CD8-positive, alpha-beta memory T cell (primary cell): ENCODE data around the gene GSE1. TPM values are rescaled to one million over a fixed set of nuclear protein-coding genes. Genes with fewer than 3 reads are reported as not detected.

Experiments used
- CTCF ChIA-PET: fragments of 350-600 bp; sonication (Branson Sonifier 250); formaldehyde crosslinking; loops from one replicate; lab custom pipeline; 2021; ENCODE audit warnings: antibody characterized with exemption; lab: Charles Lee
- POLR2A ChIA-PET: fragments of 350-600 bp; sonication (Branson Sonifier 250); formaldehyde crosslinking; loops from one replicate; lab custom pipeline; 2021; ENCODE audit warnings: antibody characterized with exemption; lab: Charles Lee
- DNase-seq, 5 donors: peaks; one replicate each; pipeline versions ENCODE4 v3.0.0 to v3.0.0-alpha.2; 2020 to 2022; ENCODE audit warnings: mixed read lengths in 1 of 5
- H3K27ac ChIP-seq: one replicate; pipeline ENCODE4 v1.7.0; 2013; ENCODE audit warnings: low read depth, mild to moderate bottlenecking, low read length, moderate library complexity
- H3K27me3 ChIP-seq: 2 replicates; pipeline ENCODE4 v1.7.0; 2013; ENCODE audit warnings: low read length, mild to moderate bottlenecking; ENCODE audit not compliant: insufficient read depth, poor library complexity, severe bottlenecking
- H3K36me3 ChIP-seq: 2 replicates; pipeline ENCODE4 v1.7.0; 2013; ENCODE audit warnings: mild to moderate bottlenecking, low read length, moderate library complexity; ENCODE audit not compliant: insufficient read depth
- H3K4me1 ChIP-seq: 2 replicates; pipeline ENCODE4 v1.7.0; 2013; ENCODE audit warnings: mild to moderate bottlenecking, low read length, moderate library complexity; ENCODE audit not compliant: insufficient read depth
- H3K4me3 ChIP-seq: 2 replicates; pipeline ENCODE4 v1.7.0; 2013; ENCODE audit warnings: mild to moderate bottlenecking, low read length
- H3K9me3 ChIP-seq: 2 replicates; pipeline ENCODE4 v1.7.0; 2013; ENCODE audit warnings: mild to moderate bottlenecking, low read length
- H3K27ac Mint-ChIP-seq, 8 donors: one replicate each; pipeline ENCODE4 v1.8.0; 2020 to 2021; ENCODE audit warnings: mixed read lengths in 8 of 8, mild to moderate bottlenecking in 6 of 8, inconsistent platforms in 3 of 8, moderate library complexity in 3 of 8
- H3K27me3 Mint-ChIP-seq, 2 donors: one replicate each; pipeline ENCODE4 v1.8.0; 2020 to 2021; ENCODE audit warnings: mixed read lengths in 2 of 2, mild to moderate bottlenecking in 1 of 2, moderate library complexity in 1 of 2
- H3K36me3 Mint-ChIP-seq, 3 donors: one replicate each; pipeline ENCODE4 v1.8.0; 2020 to 2021; ENCODE audit warnings: mixed read lengths in 3 of 3, inconsistent platforms in 1 of 3, mild to moderate bottlenecking in 1 of 3
- H3K4me1 Mint-ChIP-seq, 3 donors: one replicate each; pipeline ENCODE4 v1.8.0; 2020 to 2021; ENCODE audit warnings: mixed read lengths in 3 of 3, inconsistent platforms in 1 of 3, mild to moderate bottlenecking in 1 of 3
- H3K4me3 Mint-ChIP-seq, 7 donors: one replicate each; pipeline ENCODE4 v1.8.0; 2020 to 2021; ENCODE audit warnings: mixed read lengths in 7 of 7, mild to moderate bottlenecking in 6 of 7, moderate library complexity in 4 of 7, inconsistent platforms in 2 of 7
- H3K9me3 Mint-ChIP-seq, 5 donors: one replicate each; pipeline ENCODE4 v1.8.0; 2020 to 2022; ENCODE audit warnings: mixed read lengths in 5 of 5, mild to moderate bottlenecking in 3 of 5, moderate library complexity in 2 of 5, inconsistent platforms in 1 of 5
- polyA plus RNA-seq: library from polyadenylated mRNA; unstranded; fragments of 300-500 nt; fragmentation: Illumina TruSeq; gene quantifications from one replicate; pipeline ENCODE4 v1.2.3, GENCODE V29; 2021
- total RNA-seq, 2 experiments: library from RNA; stranded (reverse); gene quantifications; one replicate each; pipeline ENCODE4 v1.2.3, GENCODE V29; 2021

The GSE1 gene
- total and polyA plus RNA-seq, 3 experiments from 2014 or later = 5.5 to 28.5 (median 27.8) TPM

GRCh38 chr16:85698935-85699558 lies 85.9 kb downstream of the GSE1 start:
- Mint-ChIP-seq H3K27me3 (peaks cover 13 to 18% of the 10 kb centered on the region in 2 donors), H3K27ac (no peak overlapping the region), H3K36me3 (no peaks in the 10 kb centered on the region), H3K4me1 (no peaks in the 10 kb centered on the region), H3K9me3 (no peaks in the 10 kb centered on the region), H3K4me3 (no peak overlapping the region)
- Histone ChIP-seq H3K27me3 (peaks cover 3% of the 10 kb centered on the region), H3K4me1 (no peaks in the 10 kb centered on the region), H3K9me3 (no peaks in the 10 kb centered on the region), H3K4me3 (no peak overlapping the region), H3K27ac (no peak overlapping the region), H3K36me3 (no peaks in the 10 kb centered on the region)
- ChIA-PET CTCF (interaction anchor here (1.4 kb wide), 1 partner anchor 123 kb away, joined by 3 read pairs; no protein-coding TSS in a partner anchor), POLR2A (no interaction called here)
- DNase-seq = no peak

GRCh38 chr16:85699628-85700027 lies 86.5 kb downstream of the GSE1 start:
- ChIA-PET CTCF (interaction anchor here (1.4 kb wide), 1 partner anchor 122 kb away, joined by 3 read pairs; no protein-coding TSS in a partner anchor), POLR2A (no interaction called here)
- no peaks in the 10 kb centered on the region for H3K9me3 ChIP-seq
- H3K4me3 ChIP-seq = no peak overlapping the region
- no peak for DNase-seq
- H3K36me3 Mint-ChIP-seq = no peaks in the 10 kb centered on the region
- no peak overlapping the region for H3K27ac ChIP-seq
- H3K4me3 Mint-ChIP-seq = no peak overlapping the region
- no peaks in the 10 kb centered on the region for H3K4me1 Mint-ChIP-seq
- no peaks in the 10 kb centered on the region for H3K36me3 ChIP-seq
- H3K4me1 ChIP-seq = no peaks in the 10 kb centered on the region
- H3K27ac Mint-ChIP-seq = no peak overlapping the region
- peaks cover 3% of the 10 kb centered on the region for H3K27me3 ChIP-seq
- peaks cover 12 to 18% of the 10 kb centered on the region in 2 donors for H3K27me3 Mint-ChIP-seq
- no peaks in the 10 kb centered on the region for H3K9me3 Mint-ChIP-seq

GRCh38 chr16:85704011-85704410 lies 90.9 kb downstream of the GSE1 start:
- H3K9me3 Mint-ChIP-seq = no peaks in the 10 kb centered on the region
- peaks cover 0 to 3% of the 10 kb centered on the region in 2 donors for H3K27me3 Mint-ChIP-seq
- no peak overlapping the region for H3K4me3 Mint-ChIP-seq
- POLR2A ChIA-PET = no interaction called here
- H3K4me1 Mint-ChIP-seq = no peaks in the 10 kb centered on the region
- CTCF ChIA-PET = no interaction called here
- H3K27ac Mint-ChIP-seq = no peak overlapping the region
- no peak for DNase-seq
- no peaks in the 10 kb centered on the region for H3K4me1 ChIP-seq
- H3K27ac ChIP-seq = no peak overlapping the region
- H3K36me3 Mint-ChIP-seq = peaks cover 0 to 1% (median 0%) of the 10 kb centered on the region in 3 donors
- H3K27me3 ChIP-seq = no peaks in the 10 kb centered on the region
- H3K4me3 ChIP-seq = no peak overlapping the region
- H3K36me3 ChIP-seq = no peaks in the 10 kb centered on the region
- no peaks in the 10 kb centered on the region for H3K9me3 ChIP-seq

DNA sequence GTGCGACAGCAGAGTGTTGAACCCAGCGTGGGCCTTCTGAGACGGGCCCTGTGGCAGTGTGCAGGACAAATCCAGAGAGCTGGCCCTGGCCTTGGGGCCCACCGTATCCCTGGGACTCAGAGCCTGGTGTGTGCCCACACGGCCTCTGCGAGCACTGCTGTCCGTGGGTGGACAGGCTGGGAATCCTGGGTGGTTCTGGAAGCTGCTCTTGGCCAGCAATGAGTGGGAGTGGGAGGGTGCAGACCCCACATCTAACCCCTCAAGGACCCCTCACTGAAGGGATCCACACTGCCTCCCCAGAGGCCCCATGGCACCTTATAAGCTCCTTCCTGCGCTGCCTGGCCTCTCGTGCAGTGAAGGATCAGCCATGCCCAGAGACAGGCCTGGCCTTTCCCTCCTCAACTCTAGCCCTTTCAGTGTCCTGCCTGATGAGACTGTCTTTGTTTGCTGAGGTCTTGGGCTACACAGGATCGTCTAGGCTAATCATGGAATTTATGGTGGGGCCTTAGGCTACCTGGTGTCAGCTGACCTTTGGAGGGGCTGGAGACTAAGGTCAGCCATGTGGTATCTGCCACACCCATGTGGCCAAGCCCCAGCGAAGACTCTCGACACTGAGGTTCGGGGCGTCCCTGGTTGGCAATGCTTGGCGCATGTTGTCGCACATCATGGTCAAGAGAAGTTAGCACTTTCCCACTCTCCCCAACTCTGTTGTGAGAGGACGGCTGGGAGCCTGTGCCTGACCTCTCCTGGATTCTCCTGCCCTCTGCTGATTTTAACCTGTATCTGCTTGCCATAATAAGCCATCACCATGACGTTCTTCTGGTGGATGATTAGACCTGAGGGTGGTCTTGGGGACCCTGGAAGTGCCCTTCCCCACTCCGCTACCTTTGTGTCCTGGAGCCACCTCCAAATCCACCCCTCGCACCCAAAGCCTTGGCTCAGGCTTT lies 92.1 kb downstream of the GSE1 start:
- Histone ChIP-seq H3K27ac (no peak overlapping the region), H3K27me3 (no peaks in the 10 kb centered on the region), H3K9me3 (no peaks in the 10 kb centered on the region), H3K4me1 (no peaks in the 10 kb centered on the region), H3K36me3 (no peaks in the 10 kb centered on the region), H3K4me3 (no peak overlapping the region)
- Mint-ChIP-seq H3K27ac (no peak overlapping the region), H3K36me3 (peaks cover 0 to 1% (median 0%) of the 10 kb centered on the region in 3 donors), H3K4me1 (no peaks in the 10 kb centered on the region), H3K9me3 (no peaks in the 10 kb centered on the region), H3K4me3 (no peak overlapping the region), H3K27me3 (peaks cover 0 to 3% of the 10 kb centered on the region in 2 donors)
- ChIA-PET POLR2A (no interaction called here), CTCF (interaction anchor here (1.7 kb wide), 1 partner anchor 10 kb away, joined by 4 read pairs; no protein-coding TSS in a partner anchor)
- DNase-seq = no peak

GRCh38 chr16:85706449-85707034 lies 93.4 kb downstream of the GSE1 start:
- H3K36me3 Mint-ChIP-seq = peaks cover 0 to 5% (median 0%) of the 10 kb centered on the region in 3 donors
- H3K27me3 Mint-ChIP-seq = peaks cover 0 to 3% of the 10 kb centered on the region in 2 donors
- H3K4me3 Mint-ChIP-seq = no peak overlapping the region
- no peak overlapping the region for H3K27ac Mint-ChIP-seq
- DNase-seq = no peak
- Histone ChIP-seq H3K27me3 (no peaks in the 10 kb centered on the region), H3K4me3 (no peak overlapping the region), H3K27ac (no peak overlapping the region), H3K9me3 (no peaks in the 10 kb centered on the region), H3K36me3 (no peaks in the 10 kb centered on the region), H3K4me1 (no peaks in the 10 kb centered on the region)
- ChIA-PET CTCF (interaction anchor here (1.7 kb wide), 1 partner anchor 9 kb away, joined by 4 read pairs; no protein-coding TSS in a partner anchor), POLR2A (interaction anchor here (0.7 kb wide), 1 partner anchor 37 kb away, joined by 5 read pairs; no protein-coding TSS in a partner anchor)
- H3K9me3 Mint-ChIP-seq = no peaks in the 10 kb centered on the region
- no peaks in the 10 kb centered on the region for H3K4me1 Mint-ChIP-seq

- peaks cover 0 to 3% (median 3%) of the 10 kb centered on the region in 5 donors for H3K9me3 Mint-ChIP-seq
- no peaks in the 10 kb centered on the region for H3K9me3 ChIP-seq
- H3K27me3 Mint-ChIP-seq = peaks cover 0 to 5% of the 10 kb centered on the region in 2 donors
- H3K36me3 Mint-ChIP-seq = peaks cover 2 to 10% (median 4%) of the 10 kb centered on the region in 3 donors
- DNase-seq = no peak
- H3K27ac Mint-ChIP-seq = no peak overlapping the region
- H3K4me3 Mint-ChIP-seq = no peak overlapping the region
- CTCF ChIA-PET = no interaction called here
- no peak overlapping the region for H3K27ac ChIP-seq
- H3K4me1 ChIP-seq = no peaks in the 10 kb centered on the region
- H3K27me3 ChIP-seq = no peaks in the 10 kb centered on the region
- H3K4me1 Mint-ChIP-seq = no peaks in the 10 kb centered on the region
- POLR2A ChIA-PET = no interaction called here
- no peaks in the 10 kb centered on the region for H3K36me3 ChIP-seq
- no peak overlapping the region for H3K4me3 ChIP-seq
These were observed 94.5 kb downstream of the GSE1 start for GRCh38 chr16:85707528-85708095.

DNA sequence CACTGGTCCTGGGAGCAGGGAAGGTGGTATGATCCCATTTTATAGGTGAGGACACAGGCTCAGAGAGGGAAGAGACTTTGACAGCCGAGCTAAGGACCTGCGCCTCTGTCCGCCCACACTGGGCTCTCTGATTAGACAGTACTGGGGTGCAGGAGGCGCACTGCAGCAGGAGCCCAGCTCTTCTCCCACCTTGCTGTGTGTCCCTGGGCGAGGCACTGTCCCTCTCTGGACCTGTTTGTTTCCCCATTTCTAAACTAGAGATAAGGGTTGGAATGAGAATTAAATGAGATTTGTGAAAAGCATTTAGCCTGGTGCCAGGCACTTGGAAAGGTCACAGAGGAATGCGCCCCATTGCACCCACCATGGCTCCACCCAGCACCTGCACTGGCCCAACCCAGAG lies 95.2 kb downstream of the GSE1 start:
- ChIA-PET CTCF (interaction anchor here (1.5 kb wide), 1 partner anchor 9 kb away, joined by 4 read pairs; no protein-coding TSS in a partner anchor), POLR2A (no interaction called here)
- no peak overlapping the region for H3K27ac Mint-ChIP-seq
- H3K4me1 Mint-ChIP-seq = no peaks in the 10 kb centered on the region
- H3K36me3 Mint-ChIP-seq = peaks cover 2 to 12% (median 4%) of the 10 kb centered on the region in 3 donors
- Histone ChIP-seq H3K4me1 (no peaks in the 10 kb centered on the region), H3K36me3 (no peaks in the 10 kb centered on the region), H3K9me3 (no peaks in the 10 kb centered on the region), H3K27me3 (no peaks in the 10 kb centered on the region), H3K4me3 (no peak overlapping the region), H3K27ac (no peak overlapping the region)
- H3K4me3 Mint-ChIP-seq = no peak overlapping the region
- peaks cover 0 to 5% of the 10 kb centered on the region in 2 donors for H3K27me3 Mint-ChIP-seq
- H3K9me3 Mint-ChIP-seq = peaks cover 0 to 3% (median 3%) of the 10 kb centered on the region in 5 donors
- DNase-seq = no peak
